ENCODE results near the gene RDH5.

Gene RDH5

GRCh38 chr12:55703901-55704761, 16.1 kb upstream of the RDH5 start:
- Histone ChIP-seq H3K9ac (ENCODE audit: low read depth in 1 of 2, low read length in 2 of 2) (no peak overlapping the region), H3K4me3 (ENCODE audit: low read depth in 1 of 2, low read length in 2 of 2) (no peak overlapping the region), H3K4me1 (ENCODE audit: control insufficient read depth in 1 of 2, insufficient read depth in 2 of 2, low read length in 2 of 2) (peaks cover 24 to 37% of the 10 kb centered on the region in 2 donors), H3K9me3 (ENCODE audit: control insufficient read depth in 1 of 2, low read length in 2 of 2) (no peaks in the 10 kb centered on the region), H3K27me3 (ENCODE audit: control insufficient read depth in 1 of 2, insufficient read depth in 2 of 2, low read length in 2 of 2) (peaks cover 0 to 15% of the 10 kb centered on the region in 2 donors), H3K36me3 (ENCODE audit: control insufficient read depth in 1 of 2, insufficient read depth in 2 of 2, low read length in 2 of 2) (no peaks in the 10 kb centered on the region), H3K27ac (ENCODE audit: low read depth, low read length) (no peak overlapping the region)

GRCh38 chr12:55704824-55705718, 15.1 kb upstream of the RDH5 start:
- Histone ChIP-seq H3K9ac (ENCODE audit: low read depth in 1 of 2, low read length in 2 of 2) (no peak overlapping the region), H3K4me3 (ENCODE audit: low read depth in 1 of 2, low read length in 2 of 2) (no peak overlapping the region)

GRCh38 chr12:55705782-55706402, 14.3 kb upstream of the RDH5 start:
- Histone ChIP-seq H3K27me3 (ENCODE audit: control insufficient read depth in 1 of 2, insufficient read depth in 2 of 2, low read length in 2 of 2) (peaks cover 0 to 21% of the 10 kb centered on the region in 2 donors), H3K4me1 (ENCODE audit: control insufficient read depth in 1 of 2, insufficient read depth in 2 of 2, low read length in 2 of 2) (peaks cover 18 to 36% of the 10 kb centered on the region in 2 donors), H3K9me3 (ENCODE audit: control insufficient read depth in 1 of 2, low read length in 2 of 2) (no peaks in the 10 kb centered on the region), H3K36me3 (ENCODE audit: control insufficient read depth in 1 of 2, insufficient read depth in 2 of 2, low read length in 2 of 2) (no peaks in the 10 kb centered on the region), H3K9ac (ENCODE audit: low read depth in 1 of 2, low read length in 2 of 2) (no peak overlapping the region), H3K4me3 (ENCODE audit: low read depth in 1 of 2, low read length in 2 of 2) (peak overlapping the region in 1 of 2 donors; percentile 17), H3K27ac (ENCODE audit: low read depth, low read length) (no peak overlapping the region)

More at GRCh38 chr12:55704824-55705718, 15.1 kb upstream of the RDH5 start:
- no peak overlapping the region for H3K27ac ChIP-seq (ENCODE audit: low read depth, low read length)
- peaks cover 18 to 36% of the 10 kb centered on the region in 2 donors for H3K4me1 ChIP-seq (ENCODE audit: control insufficient read depth in 1 of 2, insufficient read depth in 2 of 2, low read length in 2 of 2)
- no peaks in the 10 kb centered on the region for H3K36me3 ChIP-seq (ENCODE audit: control insufficient read depth in 1 of 2, insufficient read depth in 2 of 2, low read length in 2 of 2)
- H3K9me3 ChIP-seq (ENCODE audit: control insufficient read depth in 1 of 2, low read length in 2 of 2), result no peaks in the 10 kb centered on the region
- H3K27me3 ChIP-seq (ENCODE audit: control insufficient read depth in 1 of 2, insufficient read depth in 2 of 2, low read length in 2 of 2), result peaks cover 0 to 21% of the 10 kb centered on the region in 2 donors

GRCh38 chr12:55706568-55707218, 13.5 kb upstream of the RDH5 start:
- Histone ChIP-seq H3K27me3 (ENCODE audit: control insufficient read depth in 1 of 2, insufficient read depth in 2 of 2, low read length in 2 of 2) (peaks cover 0 to 21% of the 10 kb centered on the region in 2 donors), H3K36me3 (ENCODE audit: control insufficient read depth in 1 of 2, insufficient read depth in 2 of 2, low read length in 2 of 2) (no peaks in the 10 kb centered on the region), H3K4me3 (ENCODE audit: low read depth in 1 of 2, low read length in 2 of 2) (peak overlapping the region; percentile 53 to 62), H3K9me3 (ENCODE audit: control insufficient read depth in 1 of 2, low read length in 2 of 2) (no peaks in the 10 kb centered on the region), H3K9ac (ENCODE audit: low read depth in 1 of 2, low read length in 2 of 2) (peak overlapping the region in 1 of 2 donors; percentile 43), H3K27ac (ENCODE audit: low read depth, low read length) (no peak overlapping the region), H3K4me1 (ENCODE audit: control insufficient read depth in 1 of 2, insufficient read depth in 2 of 2, low read length in 2 of 2) (peaks cover 18 to 36% of the 10 kb centered on the region in 2 donors)

- Histone ChIP-seq H3K4me3 (ENCODE audit: low read depth in 1 of 2, low read length in 2 of 2) (peak overlapping the region; percentile 53 to 62), H3K36me3 (ENCODE audit: control insufficient read depth in 1 of 2, insufficient read depth in 2 of 2, low read length in 2 of 2) (no peaks in the 10 kb centered on the region), H3K4me1 (ENCODE audit: control insufficient read depth in 1 of 2, insufficient read depth in 2 of 2, low read length in 2 of 2) (peaks cover 18 to 36% of the 10 kb centered on the region in 2 donors), H3K27ac (ENCODE audit: low read depth, low read length) (no peak overlapping the region), H3K9me3 (ENCODE audit: control insufficient read depth in 1 of 2, low read length in 2 of 2) (no peaks in the 10 kb centered on the region), H3K9ac (ENCODE audit: low read depth in 1 of 2, low read length in 2 of 2) (peak overlapping the region in 1 of 2 donors; percentile 43), H3K27me3 (ENCODE audit: control insufficient read depth in 1 of 2, insufficient read depth in 2 of 2, low read length in 2 of 2) (peaks cover 0 to 21% of the 10 kb centered on the region in 2 donors)
Measured at GRCh38 chr12:55707219-55707671, 12.9 kb upstream of the RDH5 start.

GRCh38 chr12:55707841-55708694, 12.1 kb upstream of the RDH5 start, which contains the start of gene ITGA7:
Gene ITGA7, minus strand, starts transcription at chr12:55707904. Its CDS starts 222 bp downstream, at chr12:55707682.
- Histone ChIP-seq H3K9me3 (ENCODE audit: control insufficient read depth in 1 of 2, low read length in 2 of 2) (no peaks in the 10 kb centered on the region), H3K36me3 (ENCODE audit: control insufficient read depth in 1 of 2, insufficient read depth in 2 of 2, low read length in 2 of 2) (no peaks in the 10 kb centered on the region), H3K4me1 (ENCODE audit: control insufficient read depth in 1 of 2, insufficient read depth in 2 of 2, low read length in 2 of 2) (peaks cover 18 to 36% of the 10 kb centered on the region in 2 donors), H3K4me3 (ENCODE audit: low read depth in 1 of 2, low read length in 2 of 2) (peak within 1 kb of the TSS; percentile 61 to 62), H3K27me3 (ENCODE audit: control insufficient read depth in 1 of 2, insufficient read depth in 2 of 2, low read length in 2 of 2) (peaks cover 0 to 21% of the 10 kb centered on the region in 2 donors), H3K9ac (ENCODE audit: low read depth in 1 of 2, low read length in 2 of 2) (peak within 1 kb of the TSS in 1 of 2 donors; percentile 43), H3K27ac (ENCODE audit: low read depth, low read length) (no peak within 1 kb of the TSS)

- no peak overlapping the region for H3K9ac ChIP-seq (ENCODE audit: low read depth in 1 of 2, low read length in 2 of 2)
Measured at GRCh38 chr12:55708695-55709233, 11.4 kb upstream of the RDH5 start.

GRCh38 chr12:55711786-55712553, 8.2 kb upstream of the RDH5 start:
- Histone ChIP-seq H3K27ac (ENCODE audit: low read depth, low read length) (no peak overlapping the region), H3K27me3 (ENCODE audit: control insufficient read depth in 1 of 2, insufficient read depth in 2 of 2, low read length in 2 of 2) (peaks cover 0 to 18% of the 10 kb centered on the region in 2 donors), H3K9ac (ENCODE audit: low read depth in 1 of 2, low read length in 2 of 2) (no peak overlapping the region)

More at GRCh38 chr12:55708695-55709233, 11.4 kb upstream of the RDH5 start:
- peaks cover 0 to 21% of the 10 kb centered on the region in 2 donors for H3K27me3 ChIP-seq (ENCODE audit: control insufficient read depth in 1 of 2, insufficient read depth in 2 of 2, low read length in 2 of 2)
- peak overlapping the region; percentile 60 to 61 for H3K4me3 ChIP-seq (ENCODE audit: low read depth in 1 of 2, low read length in 2 of 2)
- peaks cover 15 to 36% of the 10 kb centered on the region in 2 donors for H3K4me1 ChIP-seq (ENCODE audit: control insufficient read depth in 1 of 2, insufficient read depth in 2 of 2, low read length in 2 of 2)
- H3K27ac ChIP-seq (ENCODE audit: low read depth, low read length), result no peak overlapping the region
- no peaks in the 10 kb centered on the region for H3K36me3 ChIP-seq (ENCODE audit: control insufficient read depth in 1 of 2, insufficient read depth in 2 of 2, low read length in 2 of 2)
- no peaks in the 10 kb centered on the region for H3K9me3 ChIP-seq (ENCODE audit: control insufficient read depth in 1 of 2, low read length in 2 of 2)

More at GRCh38 chr12:55711786-55712553, 8.2 kb upstream of the RDH5 start:
- no peaks in the 10 kb centered on the region for H3K36me3 ChIP-seq (ENCODE audit: control insufficient read depth in 1 of 2, insufficient read depth in 2 of 2, low read length in 2 of 2)
- H3K4me1 ChIP-seq (ENCODE audit: control insufficient read depth in 1 of 2, insufficient read depth in 2 of 2, low read length in 2 of 2), result peaks cover 24 to 33% of the 10 kb centered on the region in 2 donors
- H3K9me3 ChIP-seq (ENCODE audit: control insufficient read depth in 1 of 2, low read length in 2 of 2), result no peaks in the 10 kb centered on the region
- no peak overlapping the region for H3K4me3 ChIP-seq (ENCODE audit: low read depth in 1 of 2, low read length in 2 of 2)
